GM21390 (cell line): ENCODE measurements around the gene TMX2.
A peak's percentile ranks its signal among the peaks of the same experiment; 100 is the strongest.
"Not testable (repeated sequence)": the region's sequence is repeated elsewhere in the genome, so short reads cannot be mapped to it uniquely, and the experiment has no call there.

Source experiments
- ATAC-seq: cut with Tn5 transposase; IDR thresholded peaks from one replicate; pipeline ENCODE4 v1.9.1; 2021; ENCODE audit not compliant: unreplicated experiment

The TMX2 gene

DNA sequence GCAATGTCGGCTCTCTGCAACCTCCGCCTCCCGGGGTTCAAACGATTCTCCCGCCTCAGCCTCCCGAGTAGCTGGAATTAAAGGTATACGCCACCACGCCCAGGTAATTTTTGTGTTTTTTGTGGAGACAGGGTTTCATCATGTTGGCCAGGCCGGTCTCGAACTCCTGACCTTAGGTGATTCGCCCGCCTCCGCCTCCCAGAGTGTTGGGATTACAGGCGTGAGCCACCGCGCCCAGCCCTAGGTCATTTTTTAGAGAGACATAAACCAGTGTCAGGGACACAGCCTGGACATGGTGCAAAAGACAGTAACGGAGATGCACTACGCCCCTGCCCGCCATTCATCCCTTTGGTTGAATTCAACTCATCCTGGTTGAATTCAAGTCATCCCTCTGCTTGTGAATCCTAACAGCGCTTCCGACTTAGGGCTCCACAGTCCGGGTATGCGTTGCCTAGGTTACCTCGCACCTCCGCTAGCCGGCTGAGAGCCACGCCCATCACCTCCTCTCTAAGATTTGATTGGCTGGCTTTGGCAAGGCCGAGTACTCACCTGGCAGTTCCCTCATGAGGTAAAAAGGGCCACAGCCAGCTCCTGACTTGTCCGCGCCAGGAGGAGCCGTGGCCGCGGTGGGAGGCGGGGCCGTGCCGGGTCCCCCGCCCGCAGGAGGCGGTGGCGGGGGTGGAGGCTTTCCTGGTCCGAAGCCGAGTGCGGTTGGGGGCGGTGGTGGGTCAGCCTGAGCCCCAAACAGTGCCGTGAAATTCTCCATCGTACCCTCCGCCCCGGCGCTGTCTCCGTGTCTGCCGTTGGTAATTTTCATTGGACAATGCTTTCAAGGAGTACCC, 758 bp upstream of the TMX2 start, which contains the start of gene MED19:
Gene MED19, minus strand, starts transcription at position 802 of the 842 bp plus-strand sequence. Its CDS starts 36 bp downstream, at position 766.
- ATAC-seq: peak; percentile 44

DNA sequence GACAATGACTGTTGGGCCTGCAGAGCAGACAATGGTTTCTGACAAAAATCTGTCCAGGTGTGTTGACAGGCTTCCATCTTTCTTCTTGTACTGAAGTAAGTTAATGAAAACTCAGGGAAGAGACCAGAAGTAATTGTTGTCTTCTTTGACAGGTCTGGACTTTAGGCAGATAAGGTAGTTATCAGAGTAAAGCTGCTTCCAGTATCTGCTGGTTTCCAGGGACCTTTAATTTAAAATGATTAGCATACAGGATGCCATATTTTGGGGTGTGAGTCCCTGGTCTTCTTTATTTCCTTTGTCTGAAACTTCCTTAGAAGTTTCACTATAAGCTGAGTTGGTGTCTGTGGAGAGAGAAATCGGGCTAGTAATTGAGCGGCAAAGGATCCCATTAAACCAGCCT, 1.4 kb downstream of the TMX2 start:
- ATAC-seq: no peak

DNA sequence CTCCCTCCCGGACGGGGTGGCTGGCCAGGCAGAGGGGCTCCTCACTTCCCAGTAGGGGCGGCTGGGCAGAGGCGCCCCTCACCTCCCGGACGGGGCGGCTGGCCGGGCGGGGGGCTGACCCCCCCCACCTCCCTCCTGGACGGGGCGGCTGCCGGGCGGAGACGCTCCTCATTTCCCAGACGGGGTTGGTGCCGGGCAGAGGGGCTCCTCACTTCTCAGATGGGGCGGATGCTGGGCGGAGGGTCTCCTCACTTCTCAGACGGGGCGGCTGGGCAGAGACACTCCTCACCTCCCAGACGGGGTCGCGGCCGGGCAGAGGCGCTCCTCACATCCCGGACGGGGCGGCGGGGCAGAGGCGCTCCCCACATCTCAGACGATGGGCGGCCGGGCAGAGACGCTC, 4.3 kb downstream of the TMX2 start:
- ATAC-seq: not testable (repeated sequence)

GRCh38 chr11:57727185-57727584, 14.8 kb downstream of the TMX2 start:
- no peak for ATAC-seq

DNA sequence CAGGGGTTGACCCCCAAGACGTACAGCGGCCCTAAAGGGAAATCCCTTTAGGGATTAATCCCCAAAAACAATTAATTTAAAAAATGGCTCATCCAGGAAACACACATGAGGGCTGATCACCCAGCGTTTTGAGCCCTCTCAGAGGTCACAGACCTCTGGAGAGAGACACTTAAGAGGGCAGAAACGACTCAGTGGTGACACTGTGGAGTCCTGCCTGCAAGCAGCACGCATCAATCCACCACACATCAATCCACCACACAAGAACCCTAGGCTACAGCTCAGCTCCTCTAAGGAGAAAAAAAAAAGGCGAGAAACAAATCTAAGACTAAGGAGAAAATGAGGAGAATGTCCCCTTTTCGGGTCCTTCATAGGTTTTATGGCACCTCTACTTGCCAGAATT, 16.4 kb downstream of the TMX2 start:
- no peak for ATAC-seq

GRCh38 chr11:57729479-57729878, 17.1 kb downstream of the TMX2 start:
- ATAC-seq: no peak

DNA sequence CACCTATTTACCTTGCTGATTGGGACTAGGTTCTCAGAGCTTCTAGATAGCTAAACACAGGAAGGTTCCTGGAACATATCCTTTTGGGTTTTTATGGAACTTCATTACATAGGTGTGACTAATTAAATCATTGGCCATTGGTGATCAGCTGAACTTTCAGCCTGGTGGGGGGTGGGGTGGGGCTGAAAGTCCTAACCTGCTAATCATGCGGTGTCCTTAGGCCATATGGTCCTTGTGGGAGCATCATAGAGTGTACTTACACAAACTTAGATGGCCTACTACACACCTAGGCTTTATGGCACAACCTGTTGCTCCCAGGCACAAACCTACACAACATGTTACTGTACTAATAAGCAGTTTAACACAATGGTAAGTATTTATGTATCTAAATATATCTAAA, 20.3 kb downstream of the TMX2 start:
- no peak for ATAC-seq

DNA sequence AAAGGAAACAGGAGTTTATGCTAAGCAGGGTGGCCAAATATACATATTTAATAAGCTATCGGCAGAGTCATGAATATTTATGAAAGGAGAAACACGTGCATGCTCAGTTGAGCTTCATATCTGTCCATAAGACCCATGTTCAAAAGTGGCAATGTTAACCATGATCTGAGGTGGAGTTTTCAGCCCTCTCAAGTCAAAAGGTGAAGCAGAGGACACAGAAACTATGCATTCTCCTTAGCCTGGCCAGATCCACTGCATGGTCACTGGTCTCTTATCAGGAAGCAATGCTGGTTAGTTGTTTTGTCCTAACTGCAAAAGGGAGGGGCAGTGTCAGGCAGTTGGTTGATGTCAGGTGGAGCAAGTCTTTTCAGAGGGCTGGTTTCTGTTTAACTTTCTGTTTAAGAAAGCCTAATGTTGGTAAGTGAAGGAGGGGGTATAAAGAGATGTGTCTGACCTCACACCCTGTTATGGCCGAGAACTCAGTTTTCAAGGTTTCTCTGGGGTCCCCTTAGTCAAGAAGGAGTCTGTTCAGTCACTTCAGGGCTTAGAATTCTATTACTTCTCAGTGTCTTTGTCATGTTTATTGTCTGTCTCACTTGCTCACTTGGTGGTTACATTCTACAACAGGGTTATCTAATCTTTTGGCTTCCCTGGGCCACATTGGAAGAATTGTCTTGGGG, 23.4 kb downstream of the TMX2 start:
- no peak for ATAC-seq

GRCh38 chr11:57741132-57742086, 29.0 kb downstream of the TMX2 start, which contains the start of gene SELENOH:
TSS of gene SELENOH (plus strand) at chr11:57741491. CDS start at chr11:57741596, 105 bp downstream.
- ATAC-seq: peak; percentile 88

- no peak for ATAC-seq
Measured at GRCh38 chr11:57742087-57742452, 29.7 kb downstream of the TMX2 start.

GRCh38 chr11:57744357-57744756, 32.0 kb downstream of the TMX2 start:
- ATAC-seq: no peak

GRCh38 chr11:57745206-57745605, 32.8 kb downstream of the TMX2 start:
- no peak for ATAC-seq

DNA sequence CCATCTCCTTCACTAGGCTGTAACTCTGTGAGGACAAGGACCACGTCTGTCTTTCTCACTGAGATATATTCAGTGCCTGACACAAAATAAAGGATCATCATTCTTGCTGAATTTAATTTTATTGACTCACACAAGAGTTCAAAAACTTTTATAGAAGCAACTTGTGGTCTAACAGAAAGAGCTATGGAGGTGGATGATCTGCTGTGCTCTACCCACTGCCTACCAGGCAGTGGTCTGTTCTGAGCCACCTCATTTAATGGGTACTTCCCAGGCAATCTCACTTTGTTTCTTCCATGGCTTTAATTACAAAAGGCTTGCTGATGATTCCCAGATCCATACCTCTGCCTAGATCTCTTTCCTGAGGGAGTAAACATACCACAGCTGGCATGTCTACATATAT, 34.5 kb downstream of the TMX2 start:
- ATAC-seq: no peak

DNA sequence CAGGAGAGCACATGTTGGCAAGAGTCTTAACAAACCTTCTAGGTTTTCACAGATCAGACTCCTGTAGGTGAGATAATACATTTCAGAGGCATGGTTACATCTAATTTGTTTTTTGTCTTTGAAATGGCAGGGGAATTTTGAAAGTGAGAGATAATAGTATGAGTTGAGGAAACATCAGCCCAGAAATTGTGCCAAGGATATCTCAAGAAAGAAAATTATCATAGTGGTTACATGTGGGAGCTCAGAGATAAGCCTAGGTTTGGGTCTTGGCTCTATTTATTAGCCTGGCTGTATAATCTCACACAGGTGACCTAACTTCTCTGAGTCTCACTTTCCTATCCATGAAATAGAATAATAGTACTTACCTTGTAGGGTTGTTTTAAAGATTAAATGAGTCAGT, 38.8 kb downstream of the TMX2 start:
- no peak for ATAC-seq

DNA sequence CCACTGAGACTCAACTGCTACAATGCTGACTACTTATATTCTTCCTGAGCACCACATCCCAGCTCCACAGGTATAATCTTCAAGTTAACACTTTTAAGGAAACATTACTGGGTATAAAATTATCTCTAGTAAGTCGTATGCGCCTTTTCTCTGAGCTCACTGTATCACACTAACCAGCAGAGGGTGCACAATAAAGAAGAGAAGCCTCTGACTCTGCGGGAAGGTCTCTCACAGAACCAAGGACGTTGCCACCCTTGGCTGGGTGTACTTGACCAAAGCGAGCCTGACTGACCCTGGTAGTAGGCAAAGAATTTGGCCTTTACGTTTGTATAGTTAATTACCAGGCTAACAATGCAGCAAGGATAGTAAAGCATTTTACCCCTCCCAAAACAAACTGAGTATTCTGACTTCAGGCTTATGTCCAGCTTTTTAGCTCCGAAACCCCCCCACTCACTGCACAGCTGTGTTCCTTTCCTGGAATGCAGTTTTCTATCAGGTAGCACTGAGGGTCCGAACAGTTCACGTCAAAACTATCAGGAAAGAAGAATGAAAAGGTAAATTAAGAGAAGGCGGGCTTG, 39.4 kb downstream of the TMX2 start, which contains the start of gene BTBD18:
Gene BTBD18, minus strand, starts transcription at position 144 of the 578 bp plus-strand sequence. CDS start 631 bp downstream, outside the sequence.
- no peak for ATAC-seq

GRCh38 chr11:57752954-57753353, 40.6 kb downstream of the TMX2 start:
- ATAC-seq: no peak

DNA sequence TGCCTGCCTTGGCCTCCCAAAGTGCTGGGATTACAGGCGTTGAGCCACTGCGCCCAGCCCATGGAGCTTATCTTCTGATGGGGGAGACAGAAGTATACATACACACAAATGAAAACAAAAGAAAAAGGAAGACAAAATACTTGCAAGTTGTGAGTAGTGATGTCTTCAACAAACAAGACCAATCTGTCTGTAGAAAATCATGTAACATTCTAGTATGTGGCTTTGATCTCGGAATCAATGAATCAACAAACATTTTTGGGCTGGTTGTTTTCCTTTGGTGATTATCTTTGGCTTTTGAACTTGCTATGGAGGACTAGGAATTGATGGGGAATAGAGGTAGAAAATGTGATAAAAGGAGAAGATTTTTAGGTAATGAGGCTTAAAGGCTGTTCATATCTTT, 45.8 kb downstream of the TMX2 start:
- ATAC-seq: no peak

DNA sequence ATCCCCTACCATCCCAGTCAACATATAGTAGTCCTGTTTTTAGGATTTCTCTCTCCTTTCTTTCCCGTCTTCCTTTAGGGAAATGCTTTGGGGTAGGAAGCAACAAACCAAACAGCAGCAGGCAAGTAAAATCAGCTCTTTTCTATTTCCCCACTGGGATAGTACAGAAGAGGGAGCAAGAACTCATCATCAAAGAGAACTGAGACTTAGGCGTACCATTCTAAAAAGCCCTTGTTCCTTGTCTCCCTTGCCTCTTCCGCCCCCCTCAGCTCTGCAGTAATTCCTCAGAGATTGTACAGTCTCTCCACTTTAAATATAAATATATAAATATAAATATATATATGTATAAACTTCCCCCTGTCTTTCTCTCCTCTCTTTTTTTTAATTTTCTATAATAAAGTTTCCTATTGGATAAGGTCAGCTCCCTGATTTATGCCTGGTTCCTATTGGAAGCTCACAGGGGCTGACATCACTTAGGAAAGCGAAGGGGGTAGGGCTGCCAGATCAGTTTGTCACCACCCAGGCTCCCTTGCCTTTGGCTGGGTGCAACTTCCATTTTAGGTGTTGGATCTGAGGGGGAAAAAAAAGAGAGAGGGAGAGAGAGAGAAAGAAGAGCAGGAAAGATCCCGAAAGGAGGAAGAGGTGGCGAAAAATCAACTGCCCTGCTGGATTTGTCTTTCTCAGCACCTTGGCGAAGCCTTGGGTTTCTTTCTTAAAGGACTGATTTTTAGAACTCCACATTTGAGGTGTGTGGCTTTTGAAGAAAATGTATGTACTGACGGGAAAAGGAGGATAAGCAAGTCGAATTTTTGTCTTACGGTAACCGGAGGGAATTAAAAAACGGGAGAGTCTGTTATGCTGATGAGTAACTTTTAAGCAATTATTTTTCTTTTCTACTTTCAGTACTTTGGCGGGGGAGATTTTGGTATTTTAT, 49.2 kb downstream of the TMX2 start, which contains the start of gene CTNND1:
Gene CTNND1, plus strand, starts transcription at position 502 of the 934 bp plus-strand sequence. CDS start 29,677 bp downstream, outside the sequence.
- peak; percentile 93 for ATAC-seq

DNA sequence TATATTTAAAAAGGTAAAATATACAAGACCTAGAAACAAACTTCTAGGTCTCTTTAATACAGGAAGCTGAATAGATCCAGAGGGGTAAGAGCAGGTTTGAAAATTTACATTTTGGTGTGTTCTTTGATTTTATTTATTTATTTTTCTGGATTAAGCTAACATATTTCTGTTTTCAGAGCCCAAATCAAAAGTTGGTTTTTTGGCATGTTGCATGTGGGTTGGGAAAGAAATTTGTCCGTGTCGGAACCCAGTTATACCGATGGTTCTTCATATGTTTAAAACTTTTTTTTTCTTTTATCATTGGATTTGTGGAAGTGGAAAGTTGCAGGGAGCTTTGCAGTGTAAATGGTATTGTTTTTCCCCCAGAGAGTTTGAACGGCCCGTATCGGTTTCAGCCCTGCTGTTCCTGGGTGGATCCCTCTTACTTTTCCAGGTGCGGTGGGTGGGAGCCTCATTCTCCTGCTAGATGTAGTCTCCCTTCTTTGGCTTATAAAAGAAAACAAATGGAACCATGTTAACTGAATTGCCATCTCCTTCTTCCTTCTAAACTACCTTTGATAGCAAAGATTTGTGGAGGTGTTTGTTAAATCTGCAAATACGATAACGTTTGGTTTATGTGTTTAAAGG, 50.0 kb downstream of the TMX2 start:
- ATAC-seq: no peak
